HepG2 (cell line): ENCODE data around the gene ETFA. TPM values are rescaled to one million over a fixed set of nuclear protein-coding genes. Genes with fewer than 3 reads are reported as not detected.
A peak's percentile ranks its signal among the peaks of the same experiment; 100 is the strongest.

Experiments
- BCL6 ChIP-seq: IDR thresholded peaks from 2 replicates; pipeline ENCODE4 v1.6.1; 2016; ENCODE audit warnings: missing genetic modification reagents, missing compliant biosample characterization
- CENPBD1 ChIP-seq: sonication (generic); formaldehyde crosslinking; IDR thresholded peaks from 2 replicates; pipeline ENCODE4 v1.8.0; 2022; ENCODE audit warnings: missing genetic modification reagents, low read depth, mild to moderate bottlenecking, borderline replicate concordance
- DZIP1 ChIP-seq: sonication (generic); formaldehyde crosslinking; IDR thresholded peaks from 2 replicates; pipeline ENCODE4 v1.5.0; 2020; ENCODE audit warnings: mild to moderate bottlenecking, missing genetic modification reagents
- FOXC1 ChIP-seq: sonication (generic); formaldehyde crosslinking; IDR thresholded peaks from 2 replicates; pipeline ENCODE4 v1.8.0; 2022; ENCODE audit warnings: mild to moderate bottlenecking, missing genetic modification reagents, borderline replicate concordance
- FOXP1 ChIP-seq, 2 experiments: fragments of 450-650 bp in 1 of 2; IDR thresholded peaks; 2 replicates each; pipeline ENCODE4 v1.6.1; 2017 to 2018; ENCODE audit warnings: antibody characterized with exemption in 1 of 2
- HDAC6 ChIP-seq: fragments of 200-600 bp; sonication (generic); IDR thresholded peaks from 2 replicates; pipeline ENCODE4 v1.7.0; 2017; ENCODE audit warnings: mild to moderate bottlenecking, antibody characterized with exemption, low read length, low read depth
- HIC2 ChIP-seq: sonication (generic); formaldehyde crosslinking; IDR thresholded peaks from 2 replicates; pipeline ENCODE4 v1.9.0; 2022; ENCODE audit warnings: low read depth, missing genetic modification reagents
- IKZF1 ChIP-seq: fragments of 450-650 bp; IDR thresholded peaks from 2 replicates; pipeline ENCODE4 v1.7.1; 2016
- KMT2B ChIP-seq: IDR thresholded peaks from 2 replicates; pipeline ENCODE4 v1.6.1; 2016; ENCODE audit warnings: missing genetic modification reagents, missing compliant biosample characterization
- MIER3 ChIP-seq: IDR thresholded peaks from 2 replicates; pipeline ENCODE4 v1.6.1; 2016; ENCODE audit warnings: missing compliant biosample characterization, borderline replicate concordance
- MTA3 ChIP-seq: sonication (generic); formaldehyde crosslinking; IDR thresholded peaks from 2 replicates; pipeline ENCODE4 v1.4.0; 2020; ENCODE audit warnings: missing genetic modification reagents
- MZF1 ChIP-seq: sonication (generic); formaldehyde crosslinking; IDR thresholded peaks from 2 replicates; pipeline ENCODE4 v1.8.1; 2023; ENCODE audit warnings: mild to moderate bottlenecking, missing genetic modification reagents, borderline replicate concordance
- NR1H2 ChIP-seq: sonication (generic); formaldehyde crosslinking; IDR thresholded peaks from 2 replicates; pipeline ENCODE4 v1.8.1; 2022; ENCODE audit warnings: low read depth, missing genetic modification reagents, borderline replicate concordance
- PBX3 ChIP-seq: sonication (generic); formaldehyde crosslinking; IDR thresholded peaks from 2 replicates; pipeline ENCODE4 v1.8.1; 2023; ENCODE audit warnings: missing genetic modification reagents, inconsistent platforms, borderline replicate concordance
- RBAK ChIP-seq: sonication (generic); formaldehyde crosslinking; IDR thresholded peaks from 2 replicates; pipeline ENCODE4 v1.5.1; 2020; ENCODE audit warnings: mild to moderate bottlenecking, missing genetic modification reagents
- RXRA ChIP-seq: sonication (generic); formaldehyde crosslinking; IDR thresholded peaks from 2 replicates; pipeline ENCODE4 v1.5.1; 2020; ENCODE audit warnings: missing genetic modification reagents
- ZFP82 ChIP-seq: sonication (generic); formaldehyde crosslinking; IDR thresholded peaks from 2 replicates; pipeline ENCODE4 v1.5.1; 2020; ENCODE audit warnings: mild to moderate bottlenecking, missing genetic modification reagents, borderline replicate concordance
- ZNF10 ChIP-seq: sonication (generic); formaldehyde crosslinking; IDR thresholded peaks from 2 replicates; pipeline ENCODE4 v1.4.0; 2020; ENCODE audit warnings: mild to moderate bottlenecking, low read depth, missing genetic modification reagents, borderline replicate concordance
- ZNF124 ChIP-seq: sonication (generic); formaldehyde crosslinking; IDR thresholded peaks from 2 replicates; pipeline ENCODE4 v1.4.0; 2020; ENCODE audit warnings: missing genetic modification reagents
- ZNF230 ChIP-seq: sonication (generic); formaldehyde crosslinking; IDR thresholded peaks from 2 replicates; pipeline ENCODE4 v1.4.0; 2020; ENCODE audit warnings: mild to moderate bottlenecking, missing genetic modification reagents
- ZNF253 ChIP-seq: sonication (generic); formaldehyde crosslinking; IDR thresholded peaks from 2 replicates; pipeline ENCODE4 v1.8.0; 2022; ENCODE audit warnings: mild to moderate bottlenecking, missing genetic modification reagents, borderline replicate concordance
- ZNF550 ChIP-seq: sonication (generic); formaldehyde crosslinking; IDR thresholded peaks from 2 replicates; pipeline ENCODE4 v1.4.0; 2020; ENCODE audit warnings: mild to moderate bottlenecking, missing genetic modification reagents, borderline replicate concordance
- ZNF597 ChIP-seq: sonication (generic); formaldehyde crosslinking; IDR thresholded peaks from 2 replicates; pipeline ENCODE4 v1.5.0; 2020; ENCODE audit warnings: missing genetic modification reagents
- ZNF775 ChIP-seq: sonication (generic); formaldehyde crosslinking; IDR thresholded peaks from 2 replicates; pipeline ENCODE4 v1.4.0; 2020; ENCODE audit warnings: missing genetic modification reagents, mild to moderate bottlenecking, moderate library complexity, borderline replicate concordance
- polyA plus RNA-seq, 8 experiments: library from polyadenylated mRNA; depleted of rRNA in 3 of 8; stranded (reverse) in 7 of 8; unstranded in 1 of 8; fragments of >200 nt; fragmentation: Illumina TruSeq in 4 of 8; extraction: Trizol in 4 of 8; gene quantifications; 2 replicates each; pipeline versions ENCODE4 v1.2.1 to v1.2.3, GENCODE V29; 2011 to 2016; ENCODE audit warnings: low read depth in 4 of 8, missing spikeins in 1 of 8, mixed read lengths in 1 of 8; ENCODE audit not compliant: insufficient read depth in 1 of 8
- total RNA-seq, 5 experiments: library from RNA; depleted of rRNA; stranded (reverse); fragments of >200 nt; fragmentation: Illumina TruSeq; extraction: Trizol; gene quantifications; 2 replicates each; pipeline ENCODE4 v1.2.3, GENCODE V29; 2016; ENCODE audit warnings: low read depth in 1 of 5

ETFA gene
- total and polyA plus RNA-seq, 2 of the 13 experiments (the other 11 are each of a cell fraction or from before 2014, with no cell fraction given): 291 to 396 TPM

GRCh38 chr15:76312540-76313174, 1.4 kb upstream of the ETFA start (continued):
- no peak for TF ChIP-seq DZIP1 (CRISPR knock-in tag)
- no peak for TF ChIP-seq ZNF124 (CRISPR knock-in tag)
- TF ChIP-seq CENPBD1 (CRISPR knock-in tag): no peak
- no peak for TF ChIP-seq ZNF10 (CRISPR knock-in tag)
- no peak for TF ChIP-seq ZNF230 (CRISPR knock-in tag)
- no peak for TF ChIP-seq ZFP82 (CRISPR knock-in tag)
- peak; percentile 47; the same call in 1 of the 2 replicates for TF ChIP-seq HIC2
- TF ChIP-seq ZNF253 (CRISPR knock-in tag): no peak
- no peak for TF ChIP-seq MIER3 (CRISPR knock-in tag)
- no peak for TF ChIP-seq FOXC1
- TF ChIP-seq NR1H2 (CRISPR knock-in tag): no peak
- TF ChIP-seq IKZF1: no peak
- no peak for TF ChIP-seq FOXP1 (IDR thresholded peaks at IDR 0.05)
- TF ChIP-seq FOXP1 (CRISPR knock-in tag; IDR thresholded peaks at IDR 0.05): peak; percentile 77
- no peak for TF ChIP-seq MZF1 (CRISPR knock-in tag)
- TF ChIP-seq ZNF550: no peak
- TF ChIP-seq KMT2B (CRISPR knock-in tag): no peak
- TF ChIP-seq ZNF775 (CRISPR knock-in tag): no peak
- TF ChIP-seq BCL6 (CRISPR knock-in tag): no peak
- TF ChIP-seq HDAC6: no peak
- no peak for TF ChIP-seq RXRA (CRISPR knock-in tag)
- no peak for TF ChIP-seq PBX3 (CRISPR knock-in tag)
- TF ChIP-seq MTA3 (CRISPR knock-in tag): no peak
- no peak for TF ChIP-seq ZNF597 (CRISPR knock-in tag)
- TF ChIP-seq RBAK (CRISPR knock-in tag): no peak
